Stimulated activated CD8-positive, alpha-beta memory T cell treated with anti-CD3 and anti-CD28 coated beads, Interleukin-4, amount 100 ng/mL, for 48 hours (primary cell): ENCODE data around the gene EEF1A1.
"Not testable (repeated sequence)": the region's sequence is repeated elsewhere in the genome, so short reads cannot be mapped to it uniquely, and the experiment has no call there.

Experiments used
- DNase-seq: peaks from one replicate; pipeline ENCODE4 v3.0.0-alpha.2; 2020

Gene EEF1A1

DNA sequence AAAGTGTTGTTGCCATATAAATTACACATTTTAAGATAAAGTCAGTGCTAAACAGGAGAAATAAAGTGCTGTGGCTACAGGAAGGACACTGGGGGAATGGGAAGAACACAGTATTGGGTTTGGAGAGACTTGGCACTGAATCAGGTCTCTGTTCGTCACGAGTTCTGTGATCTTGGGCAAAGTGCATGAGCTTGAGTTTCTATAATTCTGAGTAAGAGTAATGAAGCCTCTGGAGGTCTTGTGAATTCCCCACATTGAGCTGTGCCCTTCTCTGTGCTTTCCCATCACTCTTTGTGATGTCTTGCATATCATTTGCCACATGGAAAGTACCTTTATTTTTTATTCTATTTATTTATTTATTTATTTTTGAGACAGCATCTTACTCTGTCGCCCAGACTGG lies 16.8 kb upstream of the EEF1A1 start:
- no peak for DNase-seq

DNA sequence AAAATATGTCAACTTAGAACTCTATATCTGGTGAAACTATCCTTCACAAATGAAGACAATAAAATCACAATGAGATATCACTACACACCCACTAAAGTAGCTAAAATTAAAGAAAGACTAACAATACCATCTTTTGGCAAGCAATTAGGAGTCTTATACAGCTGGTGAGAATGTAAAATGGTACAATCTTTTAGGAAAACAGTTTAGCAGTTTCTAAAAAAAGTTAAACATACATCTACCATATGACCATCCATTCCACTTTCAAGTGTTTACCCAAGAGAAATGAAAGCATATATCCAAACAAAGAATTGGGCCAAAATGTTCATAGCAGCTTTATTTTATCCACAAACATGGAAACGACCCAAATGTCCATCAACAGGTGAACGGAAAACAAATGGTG lies 13.8 kb upstream of the EEF1A1 start:
- no peak for DNase-seq

DNA sequence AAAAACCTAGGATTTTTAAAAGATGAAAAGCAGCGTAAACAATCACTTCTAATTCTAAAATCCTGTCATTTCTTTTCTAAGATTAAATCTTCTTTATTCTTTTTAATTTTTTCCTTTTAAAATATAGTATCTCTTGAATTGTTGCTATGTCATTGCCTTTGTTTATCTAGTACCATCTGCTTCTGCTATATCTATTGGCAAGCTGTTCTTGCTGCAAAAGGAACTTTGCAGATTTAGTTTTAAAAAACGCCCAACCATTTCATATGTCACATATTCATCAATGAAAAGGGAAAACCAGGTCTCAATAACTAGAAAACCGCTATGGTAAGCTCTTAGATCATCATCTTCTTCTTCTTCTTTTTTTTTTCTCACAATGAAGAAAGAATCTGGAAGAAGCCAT lies 11.5 kb upstream of the EEF1A1 start:
- no peak for DNase-seq

DNA sequence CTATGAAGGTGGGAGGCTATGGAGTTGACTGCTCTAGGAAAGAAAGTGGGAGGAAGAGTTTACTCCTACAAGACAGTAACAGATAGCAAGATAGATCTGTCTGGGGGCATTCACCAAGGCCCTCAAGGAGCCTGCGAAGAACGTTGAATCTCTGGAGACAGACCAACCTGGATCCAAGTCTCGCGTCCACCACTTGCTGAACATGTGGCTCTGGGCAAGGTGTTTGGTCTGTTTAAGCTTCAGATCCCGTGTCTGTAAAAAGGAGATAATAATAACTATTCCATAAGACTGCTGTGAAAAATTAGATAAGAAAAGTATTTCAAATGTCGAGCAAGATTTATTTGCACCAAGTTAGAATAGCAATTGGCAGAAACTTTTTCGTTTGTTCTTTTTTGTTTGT lies 8.1 kb upstream of the EEF1A1 start:
- DNase-seq = peak; percentile 12

DNA sequence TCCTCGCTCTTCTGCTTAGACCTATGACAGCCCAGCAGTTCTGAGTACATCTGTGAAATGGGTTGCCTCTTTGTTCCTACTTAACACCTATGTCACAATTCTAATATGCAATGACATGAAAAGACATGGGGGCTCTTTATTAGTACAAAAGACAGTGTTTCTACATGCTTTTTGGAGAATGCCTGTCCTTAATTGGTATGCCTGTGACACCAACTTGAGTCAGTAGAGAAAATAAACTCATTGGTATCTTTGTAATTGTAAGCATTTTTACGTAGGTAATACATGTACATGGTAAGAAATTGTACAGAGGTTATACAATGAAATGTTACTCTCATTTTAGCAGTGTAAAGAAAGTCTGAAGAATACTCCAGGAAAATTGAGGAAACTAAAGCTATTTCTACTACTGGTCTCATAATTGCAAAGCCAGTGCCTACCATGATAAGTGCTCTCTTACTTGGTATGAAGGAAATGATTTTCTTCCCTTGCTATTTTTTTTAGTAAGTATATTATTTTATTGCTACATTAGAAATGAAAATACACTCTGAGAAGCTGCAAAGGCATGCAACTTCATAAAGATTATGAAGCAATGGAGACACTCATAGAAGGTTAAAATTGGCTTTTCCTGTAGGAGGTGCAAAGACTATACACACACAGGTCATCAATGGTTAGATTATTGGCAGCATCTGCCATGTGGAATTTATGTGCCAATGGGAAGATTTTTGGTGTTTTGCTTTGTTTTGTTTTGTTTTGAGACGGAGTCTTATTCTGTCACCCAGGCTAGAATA lies 4.9 kb upstream of the EEF1A1 start:
- no peak for DNase-seq

- DNase-seq = peak; percentile 82
Observed at GRCh38 chr6:73523434-73524123, 2.7 kb upstream of the EEF1A1 start.

DNA sequence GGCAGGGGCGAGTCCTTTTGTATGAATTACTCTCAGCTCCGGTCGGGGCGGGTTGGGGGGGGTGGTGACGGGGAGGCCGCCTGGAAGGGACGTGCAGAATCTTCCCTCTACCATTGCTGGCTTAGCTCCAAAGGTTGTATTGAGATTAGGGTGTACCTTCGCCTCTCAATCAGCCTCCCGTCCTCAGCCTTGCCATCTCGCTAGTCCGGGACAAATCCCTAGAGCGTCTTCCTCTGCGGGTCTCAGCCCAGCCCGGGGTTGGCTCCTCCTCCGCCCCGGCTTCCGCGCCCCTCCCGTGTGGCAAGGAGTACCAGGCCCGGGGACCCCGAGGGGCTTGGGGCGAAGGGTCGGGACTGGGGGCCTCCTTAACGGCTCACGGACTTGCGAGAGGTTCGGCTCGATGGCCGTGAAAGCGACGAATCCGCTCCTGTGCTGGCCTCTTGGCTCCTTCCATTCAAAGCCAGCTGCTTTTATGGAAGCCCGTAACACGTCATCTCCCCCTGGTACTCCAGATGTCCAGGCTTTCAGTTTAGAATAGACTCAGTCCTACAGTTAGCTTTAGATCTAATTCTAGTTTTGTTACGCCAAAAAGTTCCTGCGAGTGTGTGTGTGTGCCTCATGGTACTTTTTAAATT lies 636 bp upstream of the EEF1A1 start:
- peak; percentile 83 for DNase-seq

DNA sequence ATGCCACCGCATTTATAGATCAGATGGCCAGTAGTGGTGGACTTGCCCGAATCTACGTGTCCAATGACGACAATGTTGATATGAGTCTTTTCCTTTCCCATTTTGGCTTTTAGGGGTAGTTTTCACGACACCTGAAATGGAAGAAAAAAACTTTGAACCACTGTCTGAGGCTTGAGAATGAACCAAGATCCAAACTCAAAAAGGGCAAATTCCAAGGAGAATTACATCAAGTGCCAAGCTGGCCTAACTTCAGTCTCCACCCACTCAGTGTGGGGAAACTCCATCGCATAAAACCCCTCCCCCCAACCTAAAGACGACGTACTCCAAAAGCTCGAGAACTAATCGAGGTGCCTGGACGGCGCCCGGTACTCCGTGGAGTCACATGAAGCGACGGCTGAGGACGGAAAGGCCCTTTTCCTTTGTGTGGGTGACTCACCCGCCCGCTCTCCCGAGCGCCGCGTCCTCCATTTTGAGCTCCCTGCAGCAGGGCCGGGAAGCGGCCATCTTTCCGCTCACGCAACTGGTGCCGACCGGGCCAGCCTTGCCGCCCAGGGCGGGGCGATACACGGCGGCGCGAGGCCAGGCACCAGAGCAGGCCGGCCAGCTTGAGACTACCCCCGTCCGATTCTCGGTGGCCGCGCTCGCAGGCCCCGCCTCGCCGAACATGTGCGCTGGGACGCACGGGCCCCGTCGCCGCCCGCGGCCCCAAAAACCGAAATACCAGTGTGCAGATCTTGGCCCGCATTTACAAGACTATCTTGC lies 725 bp downstream of the EEF1A1 start:
- peak; percentile 85 for DNase-seq

DNA sequence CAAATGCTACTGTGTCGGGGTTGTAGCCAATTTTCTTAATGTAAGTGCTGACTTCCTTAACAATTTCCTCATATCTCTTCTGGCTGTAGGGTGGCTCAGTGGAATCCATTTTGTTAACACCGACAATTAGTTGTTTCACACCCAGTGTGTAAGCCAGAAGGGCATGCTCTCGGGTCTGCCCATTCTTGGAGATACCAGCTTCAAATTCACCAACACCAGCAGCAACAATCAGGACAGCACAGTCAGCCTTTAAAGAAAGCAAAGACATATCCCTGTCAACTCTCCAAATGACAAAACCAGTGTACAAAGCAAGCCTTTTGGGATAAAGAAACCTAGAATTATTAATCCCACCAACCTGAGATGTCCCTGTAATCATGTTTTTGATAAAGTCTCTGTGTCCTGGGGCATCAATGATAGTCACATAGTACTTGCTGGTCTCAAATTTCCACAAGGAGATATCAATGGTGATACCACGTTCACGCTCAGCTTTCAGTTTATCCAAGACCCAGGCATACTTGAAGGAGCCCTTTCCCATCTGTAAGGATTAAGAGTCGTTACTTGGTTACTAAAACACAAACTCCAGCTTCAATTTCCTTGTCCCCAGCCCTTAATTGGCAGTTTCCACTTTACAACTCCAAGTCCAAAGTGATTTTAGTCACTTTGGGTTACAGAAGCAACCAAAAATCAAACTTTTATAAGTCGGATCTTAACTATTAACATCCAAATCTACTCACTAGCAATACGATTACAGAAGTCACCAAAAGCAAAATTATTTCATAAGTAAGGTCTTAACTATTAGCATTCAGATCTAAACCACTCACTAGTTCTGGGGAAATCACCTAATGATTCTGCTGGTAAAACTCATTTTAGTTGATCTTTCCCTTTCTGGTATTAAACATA lies 1.6 kb downstream of the EEF1A1 start:
- DNase-seq = not testable (repeated sequence)

DNA sequence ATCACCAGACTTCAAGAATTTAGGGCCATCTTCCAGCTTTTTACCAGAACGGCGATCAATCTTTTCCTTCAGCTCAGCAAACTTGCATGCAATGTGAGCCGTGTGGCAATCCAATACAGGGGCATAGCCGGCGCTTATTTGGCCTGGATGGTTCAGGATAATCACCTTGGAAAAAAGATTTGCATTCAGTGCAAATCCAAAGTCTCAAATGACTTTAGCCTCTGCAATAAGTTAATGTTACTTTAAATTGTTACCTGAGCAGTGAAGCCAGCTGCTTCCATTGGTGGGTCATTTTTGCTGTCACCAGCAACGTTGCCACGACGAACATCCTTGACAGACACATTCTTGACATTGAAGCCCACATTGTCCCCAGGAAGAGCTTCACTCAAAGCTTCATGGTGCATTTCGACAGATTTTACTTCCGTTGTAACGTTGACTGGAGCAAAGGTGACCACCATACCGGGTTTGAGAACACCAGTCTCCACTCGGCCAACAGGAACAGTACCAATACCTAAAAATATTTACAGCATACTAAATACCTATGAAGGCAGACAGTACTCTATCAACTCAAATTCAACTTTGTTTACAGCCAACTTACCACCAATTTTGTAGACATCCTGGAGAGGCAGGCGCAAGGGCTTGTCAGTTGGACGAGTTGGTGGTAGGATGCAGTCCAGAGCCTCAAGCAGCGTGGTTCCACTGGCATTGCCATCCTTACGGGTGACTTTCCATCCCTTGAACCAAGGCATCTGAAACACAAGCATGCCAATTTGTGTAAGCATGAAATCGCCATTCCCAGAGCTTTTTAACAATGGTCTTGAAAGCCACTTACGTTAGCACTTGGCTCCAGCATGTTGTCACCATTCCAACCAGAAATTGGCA lies 2.5 kb downstream of the EEF1A1 start:
- not testable (repeated sequence) for DNase-seq

- DNase-seq = no peak
Observed at GRCh38 chr6:73516514-73517489, 4.0 kb downstream of the EEF1A1 start.

- peak; percentile 55 for DNase-seq
Observed at GRCh38 chr6:73515204-73515655, 5.6 kb downstream of the EEF1A1 start.

- peak; percentile 63 for DNase-seq
Observed at GRCh38 chr6:73514746-73515110, 6.1 kb downstream of the EEF1A1 start.

DNA sequence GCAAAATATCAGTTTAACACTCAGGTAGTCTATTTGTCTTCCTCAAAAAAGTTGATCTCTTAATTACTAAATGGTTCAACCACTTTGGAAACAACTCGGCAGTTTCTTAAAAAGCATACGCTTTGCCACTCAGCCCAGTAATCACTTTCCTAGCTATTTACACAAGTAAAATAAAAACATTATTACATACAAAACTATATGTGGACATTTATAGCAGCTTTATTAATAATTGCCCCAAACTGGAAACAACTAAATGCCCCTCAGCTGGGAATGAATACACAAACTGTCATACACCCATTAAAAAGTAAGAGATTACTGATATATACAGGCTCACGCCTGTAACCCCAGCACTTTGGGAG lies 7.4 kb downstream of the EEF1A1 start:
- no peak for DNase-seq

DNA sequence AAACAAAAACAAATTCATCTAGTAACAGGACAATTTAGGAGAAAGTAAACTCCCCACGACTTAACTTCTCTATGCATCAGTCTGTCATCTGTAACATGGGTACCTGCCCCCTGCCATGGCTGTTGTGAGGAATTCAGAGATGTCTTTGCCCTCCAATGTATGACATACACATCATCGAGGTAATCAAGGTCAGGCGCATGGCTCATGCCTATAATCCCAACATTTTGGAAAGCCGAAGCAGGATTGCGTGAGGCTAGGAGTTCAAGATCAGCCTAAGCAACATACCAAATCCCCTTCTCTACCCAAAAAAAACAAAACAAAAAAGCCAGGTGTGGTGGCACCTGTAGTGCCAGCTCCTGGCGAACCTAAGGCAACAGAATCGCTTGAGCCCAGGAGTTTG lies 9.0 kb downstream of the EEF1A1 start:
- DNase-seq = no peak

- no peak for DNase-seq
Observed at GRCh38 chr6:73509851-73510250, 11.0 kb downstream of the EEF1A1 start.

- no peak for DNase-seq
Observed at GRCh38 chr6:73508776-73509175, 12.1 kb downstream of the EEF1A1 start.

GRCh38 chr6:73506246-73506645 lies 14.6 kb downstream of the EEF1A1 start:
- no peak for DNase-seq

DNA sequence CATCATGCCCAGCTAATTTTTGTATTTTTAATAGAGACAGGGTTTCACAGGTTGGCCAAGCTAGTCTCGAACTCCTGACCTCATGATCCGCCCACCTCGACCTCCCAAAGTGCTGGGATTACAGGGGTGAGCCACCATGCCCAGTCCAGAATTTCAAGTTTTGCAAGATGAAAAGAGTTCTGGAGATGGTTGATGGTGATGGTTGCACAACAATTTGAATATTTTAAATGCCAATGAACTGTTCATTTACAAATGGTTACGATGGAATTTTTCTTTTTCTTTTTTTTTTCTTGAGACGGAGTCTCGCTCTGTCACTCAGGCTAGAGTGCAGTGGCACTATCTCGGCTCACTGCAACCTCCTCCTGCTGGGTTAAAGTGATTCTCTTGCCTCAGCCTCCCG lies 15.1 kb downstream of the EEF1A1 start:
- DNase-seq = not testable (repeated sequence)

DNA sequence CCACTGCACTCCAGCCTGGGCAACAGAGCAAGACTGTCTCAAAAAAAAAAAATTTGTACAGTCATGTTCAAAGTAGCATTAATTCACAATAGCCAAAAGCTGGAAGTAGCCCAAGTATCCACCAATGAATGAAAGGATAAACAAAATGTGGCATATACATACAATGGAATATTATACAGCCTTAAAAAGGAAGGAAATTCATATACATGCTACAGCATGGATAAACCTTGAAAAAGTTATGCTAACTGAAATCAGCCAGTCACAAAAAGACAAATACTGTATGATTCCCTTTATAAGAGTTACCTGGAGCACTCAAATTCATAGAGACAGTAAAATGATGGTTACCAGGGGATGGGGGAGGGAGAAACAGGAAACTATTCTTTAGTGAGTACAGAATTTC lies 15.7 kb downstream of the EEF1A1 start:
- no peak for DNase-seq
